Measurements from ENCODE around the gene JOSD1. TPM values are rescaled to one million over a fixed set of nuclear protein-coding genes. Genes with fewer than 3 reads are reported as not detected.

Gene JOSD1
- total RNA-seq, 2 donors from 2014 or later = 45.6 to 83.9 TPM

- ATAC-seq (ENCODE audit: insufficient number of reproducible peaks, low FRiP score, low read depth) (no peak), DNase-seq (ENCODE audit: low spot score) (no peak)
- no peak for TF ChIP-seq CTCF (IDR thresholded peaks at IDR 0.05)
- Histone ChIP-seq H3K36me3 (peaks cover 78% of the 10 kb centered on the region), H3K9me3 (no peaks in the 10 kb centered on the region), H3K4me3 (no peak overlapping the region), H3K27ac (no peak overlapping the region), H3K27me3 (replicated peaks; ENCODE audit: insufficient read depth) (no peaks in the 10 kb centered on the region), H3K4me1 (ENCODE audit: control insufficient read depth in 1 of 2, low read depth in 2 of 2) (peaks cover 8 to 24% of the 10 kb centered on the region in 2 donors)
Observed at GRCh38 chr22:38727530-38728451, 27.0 kb upstream of the JOSD1 start.

- Histone ChIP-seq H3K4me3 (no peak overlapping the region), H3K9me3 (no peaks in the 10 kb centered on the region), H3K36me3 (peaks cover 84% of the 10 kb centered on the region), H3K27ac (no peak overlapping the region), H3K27me3 (replicated peaks; ENCODE audit: insufficient read depth) (no peaks in the 10 kb centered on the region), H3K4me1 (ENCODE audit: control insufficient read depth in 1 of 2, low read depth in 2 of 2) (peaks cover 2 to 17% of the 10 kb centered on the region in 2 donors)
- ATAC-seq (ENCODE audit: insufficient number of reproducible peaks, low FRiP score, low read depth) = no peak
- no peak for DNase-seq (ENCODE audit: low spot score)
- no peak for TF ChIP-seq CTCF (IDR thresholded peaks at IDR 0.05)
Observed at GRCh38 chr22:38727123-38727522, 26.4 kb upstream of the JOSD1 start.

- H3K27ac ChIP-seq = no peak overlapping the region
- H3K36me3 ChIP-seq = peaks cover 81% of the 10 kb centered on the region
- no peak for DNase-seq (ENCODE audit: low spot score)
- H3K9me3 ChIP-seq = no peaks in the 10 kb centered on the region
- peaks cover 0 to 7% of the 10 kb centered on the region in 2 donors for H3K4me1 ChIP-seq (ENCODE audit: control insufficient read depth in 1 of 2, low read depth in 2 of 2)
- H3K27me3 ChIP-seq (replicated peaks; ENCODE audit: insufficient read depth) = no peaks in the 10 kb centered on the region
- ATAC-seq (ENCODE audit: insufficient number of reproducible peaks, low FRiP score, low read depth) = no peak
- TF ChIP-seq CTCF (IDR thresholded peaks at IDR 0.05) = no peak
- no peak overlapping the region for H3K4me3 ChIP-seq
Observed at GRCh38 chr22:38725900-38726655, 25.3 kb upstream of the JOSD1 start.

GRCh38 chr22:38724926-38725571, 24.3 kb upstream of the JOSD1 start:
- ATAC-seq (ENCODE audit: insufficient number of reproducible peaks, low FRiP score, low read depth) (no peak), DNase-seq (ENCODE audit: low spot score) (no peak)
- H3K4me3 ChIP-seq = no peak overlapping the region
- H3K27me3 ChIP-seq (replicated peaks; ENCODE audit: insufficient read depth) = no peaks in the 10 kb centered on the region
- no peaks in the 10 kb centered on the region for H3K9me3 ChIP-seq
- H3K36me3 ChIP-seq = peaks cover 72% of the 10 kb centered on the region
- TF ChIP-seq CTCF (IDR thresholded peaks at IDR 0.05) = peak; percentile 26
- H3K27ac ChIP-seq = no peak overlapping the region
- peaks cover 0 to 7% of the 10 kb centered on the region in 2 donors for H3K4me1 ChIP-seq (ENCODE audit: control insufficient read depth in 1 of 2, low read depth in 2 of 2)

GRCh38 chr22:38724176-38724575, 23.4 kb upstream of the JOSD1 start:
- ATAC-seq (ENCODE audit: insufficient number of reproducible peaks, low FRiP score, low read depth) (no peak), DNase-seq (ENCODE audit: low spot score) (no peak)
- no peak overlapping the region for H3K27ac ChIP-seq
- peaks cover 63% of the 10 kb centered on the region for H3K36me3 ChIP-seq
- TF ChIP-seq CTCF (IDR thresholded peaks at IDR 0.05) = no peak
- no peaks in the 10 kb centered on the region for H3K27me3 ChIP-seq (replicated peaks; ENCODE audit: insufficient read depth)
- H3K4me3 ChIP-seq = no peak overlapping the region
- no peaks in the 10 kb centered on the region for H3K9me3 ChIP-seq
- peaks cover 0 to 10% of the 10 kb centered on the region in 2 donors for H3K4me1 ChIP-seq (ENCODE audit: control insufficient read depth in 1 of 2, low read depth in 2 of 2)
